Measurements from ENCODE around the gene GPR26.

GPR26 gene

DNA sequence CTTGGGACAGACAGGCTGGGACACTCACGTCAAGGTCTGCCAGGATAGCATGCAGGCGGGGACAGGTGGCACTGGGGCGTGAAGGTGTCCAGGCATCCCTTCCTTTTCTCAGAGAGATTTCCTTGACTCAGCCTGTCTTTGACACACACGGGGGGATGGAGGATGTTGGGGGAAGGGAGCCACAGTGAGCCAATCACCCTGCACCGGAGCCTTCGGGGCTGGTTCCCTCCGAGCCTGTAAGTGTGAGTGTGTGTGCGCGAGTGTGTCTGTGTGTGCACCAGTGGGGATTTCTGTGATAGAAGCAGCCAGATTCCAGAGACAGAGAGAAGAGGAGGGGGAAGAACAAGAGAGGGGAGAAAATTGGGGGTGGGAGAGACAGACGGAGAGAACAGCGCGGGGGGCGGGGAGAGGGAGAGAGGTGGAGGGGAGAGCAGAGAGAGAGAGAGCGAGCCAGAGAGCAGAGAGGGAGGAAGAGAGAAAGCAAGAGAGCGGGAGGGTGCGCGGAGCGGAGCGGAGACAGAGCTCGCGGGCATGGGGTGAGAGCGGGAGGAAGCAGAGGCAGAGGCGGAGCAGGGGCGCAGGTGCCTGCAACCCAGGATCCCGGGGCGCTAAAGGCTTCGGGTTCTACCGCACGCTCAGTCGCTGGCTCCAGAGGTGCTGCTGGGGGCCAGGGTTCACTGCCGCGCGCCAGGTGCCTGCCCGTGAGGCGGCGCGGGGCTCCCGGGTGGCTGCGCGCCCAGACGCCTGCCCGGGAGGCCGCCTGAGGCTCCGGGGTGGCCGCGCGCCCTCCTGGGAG, 466 bp upstream of the GPR26 start:
- TF ChIP-seq TAF1 (IDR thresholded peaks at IDR 0.05; ENCODE audit: low read depth, low read length): no peak
- no peak for TF ChIP-seq SPI1 (IDR thresholded peaks at IDR 0.05; ENCODE audit: low read depth, low read length)
- TF ChIP-seq POU2F2 (IDR thresholded peaks at IDR 0.05; ENCODE audit: low read depth, low read length): no peak
- no peak for TF ChIP-seq POLR2AphosphoS5 (IDR thresholded peaks at IDR 0.05; ENCODE audit: low read depth, low read length)
- no peak for TF ChIP-seq POLR2A (IDR thresholded peaks at IDR 0.05; ENCODE audit: low read depth, low read length)
- no peak for TF ChIP-seq PAX5 (IDR thresholded peaks at IDR 0.05; ENCODE audit: insufficient read depth, low read length, severe bottlenecking)
- DNase-seq (ENCODE audit: insufficient read length, low spot score) (no peak), FAIRE-seq (no peak)

DNA sequence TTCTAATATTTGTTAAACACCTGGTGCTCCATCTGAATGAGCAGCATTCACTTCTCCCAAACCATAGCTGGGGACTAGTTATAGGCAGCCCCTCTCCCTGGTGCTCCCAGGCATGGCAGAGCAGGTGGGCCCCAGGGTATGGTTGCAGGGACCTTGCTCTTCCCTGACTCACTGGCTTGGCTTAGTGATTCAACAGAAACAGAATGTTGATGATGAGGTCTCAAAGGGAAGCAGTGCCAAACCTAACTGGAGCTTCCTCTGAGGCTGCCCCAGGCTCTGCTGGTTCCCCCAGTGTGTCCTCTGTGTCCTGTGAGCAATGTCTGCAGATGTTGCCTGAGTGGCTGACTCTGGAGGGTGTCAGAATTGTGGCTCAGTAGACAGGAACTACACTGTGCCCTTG, 3.7 kb downstream of the GPR26 start:
- FAIRE-seq: no peak
- TF ChIP-seq SPI1 (IDR thresholded peaks at IDR 0.05; ENCODE audit: low read depth, low read length) (no peak), POLR2A (IDR thresholded peaks at IDR 0.05; ENCODE audit: low read depth, low read length) (no peak), POLR2AphosphoS5 (IDR thresholded peaks at IDR 0.05; ENCODE audit: low read depth, low read length) (no peak), TAF1 (IDR thresholded peaks at IDR 0.05; ENCODE audit: low read depth, low read length) (no peak), PAX5 (IDR thresholded peaks at IDR 0.05; ENCODE audit: insufficient read depth, low read length, severe bottlenecking) (no peak), POU2F2 (IDR thresholded peaks at IDR 0.05; ENCODE audit: low read depth, low read length) (no peak)

DNA sequence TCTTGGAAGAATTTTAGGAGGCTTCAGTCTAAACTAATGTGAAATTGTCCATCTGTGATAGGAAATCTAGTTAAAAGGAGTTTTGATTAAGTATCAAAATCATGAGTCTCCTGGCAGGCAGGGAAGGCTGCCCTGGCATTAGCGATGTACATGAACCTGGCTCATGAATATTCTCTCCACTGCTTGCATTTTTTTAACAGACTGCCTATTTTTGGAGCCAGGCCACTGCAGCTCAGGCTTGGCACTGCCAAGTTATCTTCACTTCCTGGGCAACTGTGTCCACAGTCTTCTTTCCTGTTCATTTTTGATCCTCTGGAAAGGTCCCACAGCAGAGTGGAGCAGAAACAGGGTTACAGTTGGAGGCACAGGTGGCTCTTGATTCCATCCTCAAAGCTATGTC, 7.0 kb downstream of the GPR26 start:
- no peak for TF ChIP-seq SPI1 (IDR thresholded peaks at IDR 0.05; ENCODE audit: low read depth, low read length)
- TF ChIP-seq PAX5 (IDR thresholded peaks at IDR 0.05; ENCODE audit: insufficient read depth, low read length, severe bottlenecking): no peak
- no peak for TF ChIP-seq TAF1 (IDR thresholded peaks at IDR 0.05; ENCODE audit: low read depth, low read length)
- TF ChIP-seq POU2F2 (IDR thresholded peaks at IDR 0.05; ENCODE audit: low read depth, low read length): no peak
- no peak for TF ChIP-seq POLR2AphosphoS5 (IDR thresholded peaks at IDR 0.05; ENCODE audit: low read depth, low read length)
- TF ChIP-seq POLR2A (IDR thresholded peaks at IDR 0.05; ENCODE audit: low read depth, low read length): no peak
- FAIRE-seq: no peak
- DNase-seq (ENCODE audit: insufficient read length, low spot score): no peak

More for the DNA sequence above, 3.7 kb downstream of the GPR26 start:
- no peak for DNase-seq (ENCODE audit: insufficient read length, low spot score)

DNA sequence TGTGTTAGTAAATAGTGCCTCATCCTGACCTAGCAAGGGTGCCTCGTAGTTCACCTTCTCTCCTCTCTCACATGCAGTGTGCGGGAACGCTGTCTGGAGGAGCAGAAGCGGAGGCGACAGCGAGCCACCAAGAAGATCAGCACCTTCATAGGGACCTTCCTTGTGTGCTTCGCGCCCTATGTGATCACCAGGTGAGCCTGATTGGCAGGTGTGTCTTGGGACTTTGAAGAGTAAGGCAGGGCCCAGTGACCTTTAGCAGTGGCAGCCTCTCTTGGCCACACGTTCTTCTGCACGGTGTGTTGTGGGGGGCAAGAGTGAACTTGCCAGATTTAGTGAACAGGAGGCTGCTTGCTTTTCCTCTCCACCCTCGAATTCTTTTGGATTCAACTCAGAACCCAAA, 8.6 kb downstream of the GPR26 start:
- no peak for DNase-seq (ENCODE audit: insufficient read length, low spot score)
- no peak for TF ChIP-seq POLR2A (IDR thresholded peaks at IDR 0.05; ENCODE audit: low read depth, low read length)
- TF ChIP-seq SPI1 (IDR thresholded peaks at IDR 0.05; ENCODE audit: low read depth, low read length): no peak
- TF ChIP-seq TAF1 (IDR thresholded peaks at IDR 0.05; ENCODE audit: low read depth, low read length): no peak
- no peak for TF ChIP-seq PAX5 (IDR thresholded peaks at IDR 0.05; ENCODE audit: insufficient read depth, low read length, severe bottlenecking)
- TF ChIP-seq POU2F2 (IDR thresholded peaks at IDR 0.05; ENCODE audit: low read depth, low read length): no peak
- TF ChIP-seq POLR2AphosphoS5 (IDR thresholded peaks at IDR 0.05; ENCODE audit: low read depth, low read length): no peak
- no peak for FAIRE-seq

DNA sequence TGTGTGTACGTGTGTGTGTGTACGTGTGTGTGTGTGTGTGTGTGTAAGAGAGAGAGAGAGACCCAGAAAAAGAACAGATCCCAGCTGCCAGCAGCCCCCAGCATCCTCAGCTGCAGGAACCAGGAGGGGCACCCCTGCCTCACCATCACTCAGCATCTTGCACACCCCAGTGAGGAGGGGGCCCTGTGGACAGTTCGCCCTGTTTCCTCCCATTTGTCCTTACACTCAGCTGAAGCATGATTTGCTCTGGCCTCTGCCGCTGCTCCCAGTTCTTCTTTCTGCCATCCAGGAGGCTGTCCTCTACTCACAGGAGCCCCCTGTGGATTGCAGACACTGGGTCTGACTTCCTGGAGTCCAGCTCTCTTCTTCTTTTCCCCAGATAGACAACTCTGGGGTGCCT, 9.7 kb downstream of the GPR26 start:
- DNase-seq (ENCODE audit: insufficient read length, low spot score) (no peak), FAIRE-seq (no peak)
- no peak for TF ChIP-seq PAX5 (IDR thresholded peaks at IDR 0.05; ENCODE audit: insufficient read depth, low read length, severe bottlenecking)
- TF ChIP-seq POLR2A (IDR thresholded peaks at IDR 0.05; ENCODE audit: low read depth, low read length): no peak
- no peak for TF ChIP-seq TAF1 (IDR thresholded peaks at IDR 0.05; ENCODE audit: low read depth, low read length)
- TF ChIP-seq SPI1 (IDR thresholded peaks at IDR 0.05; ENCODE audit: low read depth, low read length): no peak
- no peak for TF ChIP-seq POU2F2 (IDR thresholded peaks at IDR 0.05; ENCODE audit: low read depth, low read length)
- TF ChIP-seq POLR2AphosphoS5 (IDR thresholded peaks at IDR 0.05; ENCODE audit: low read depth, low read length): no peak

DNA sequence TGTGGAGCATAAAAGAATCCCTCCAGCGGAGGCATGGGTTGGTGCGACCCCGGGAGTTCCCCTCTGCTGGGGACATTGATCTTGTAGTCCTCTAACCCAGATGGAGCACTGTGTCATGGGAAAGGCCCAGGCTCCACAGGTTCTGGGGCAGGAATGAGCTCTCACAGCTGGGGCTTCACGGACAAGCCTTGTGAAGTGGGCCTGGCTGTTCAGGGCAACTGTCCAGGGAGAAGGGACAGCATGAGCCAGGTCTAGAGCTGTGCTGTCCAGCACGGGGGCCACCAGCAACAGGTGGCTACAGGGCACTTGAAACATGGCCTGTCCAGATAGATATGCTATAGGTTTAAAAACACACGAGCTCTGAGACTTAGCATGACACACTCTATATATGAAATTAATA, 11.4 kb downstream of the GPR26 start:
- no peak for FAIRE-seq
- no peak for TF ChIP-seq TAF1 (IDR thresholded peaks at IDR 0.05; ENCODE audit: low read depth, low read length)
- DNase-seq (ENCODE audit: insufficient read length, low spot score): no peak

DNA sequence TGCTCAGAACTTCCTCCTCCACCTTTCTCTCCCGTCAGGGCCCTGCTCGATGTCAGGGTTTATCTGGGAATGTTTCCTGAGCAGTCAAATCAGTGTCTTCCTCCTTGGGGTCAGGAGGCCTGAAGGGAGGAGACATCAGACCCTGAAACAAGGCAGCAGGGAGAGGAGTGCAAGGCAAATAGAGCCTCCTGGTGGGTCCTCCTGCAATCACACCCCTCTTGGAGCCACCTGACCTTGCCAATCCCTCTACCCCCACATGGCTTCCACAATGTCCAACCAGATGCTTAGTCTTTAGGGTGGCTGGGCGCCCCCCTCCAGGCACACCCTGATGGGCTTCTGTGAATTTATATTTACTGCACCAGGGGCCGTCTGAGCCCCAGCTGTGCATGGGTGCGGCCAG, 12.2 kb downstream of the GPR26 start:
- TF ChIP-seq TAF1 (IDR thresholded peaks at IDR 0.05; ENCODE audit: low read depth, low read length): no peak
- DNase-seq (ENCODE audit: insufficient read length, low spot score) (no peak), FAIRE-seq (no peak)

DNA sequence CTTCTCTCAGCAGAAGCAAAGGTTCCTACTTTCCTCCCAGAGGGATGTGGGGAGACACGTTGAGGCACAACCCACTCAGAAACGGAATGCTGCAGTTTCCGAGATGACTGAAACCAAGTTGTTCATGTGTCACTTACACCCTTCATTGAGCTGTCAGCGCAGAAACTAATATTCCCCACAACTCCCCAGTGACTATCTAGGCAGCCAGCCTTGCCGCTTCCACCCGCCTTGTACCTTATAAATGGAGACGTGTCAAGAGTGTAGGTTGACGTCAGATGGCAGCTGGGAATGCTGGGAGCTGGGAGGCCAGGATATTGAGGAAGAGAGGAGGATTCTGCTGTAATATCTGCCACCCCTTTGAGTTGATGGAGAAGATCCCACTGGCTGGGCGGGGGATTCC, 15.1 kb downstream of the GPR26 start:
- DNase-seq (ENCODE audit: insufficient read length, low spot score) (no peak), FAIRE-seq (no peak)
- TF ChIP-seq POLR2AphosphoS5 (IDR thresholded peaks at IDR 0.05; ENCODE audit: low read depth, low read length): no peak
- no peak for TF ChIP-seq POLR2A (IDR thresholded peaks at IDR 0.05; ENCODE audit: low read depth, low read length)
- no peak for TF ChIP-seq POU2F2 (IDR thresholded peaks at IDR 0.05; ENCODE audit: low read depth, low read length)
- TF ChIP-seq TAF1 (IDR thresholded peaks at IDR 0.05; ENCODE audit: low read depth, low read length): no peak
- no peak for TF ChIP-seq SPI1 (IDR thresholded peaks at IDR 0.05; ENCODE audit: low read depth, low read length)
- no peak for TF ChIP-seq PAX5 (IDR thresholded peaks at IDR 0.05; ENCODE audit: insufficient read depth, low read length, severe bottlenecking)

DNA sequence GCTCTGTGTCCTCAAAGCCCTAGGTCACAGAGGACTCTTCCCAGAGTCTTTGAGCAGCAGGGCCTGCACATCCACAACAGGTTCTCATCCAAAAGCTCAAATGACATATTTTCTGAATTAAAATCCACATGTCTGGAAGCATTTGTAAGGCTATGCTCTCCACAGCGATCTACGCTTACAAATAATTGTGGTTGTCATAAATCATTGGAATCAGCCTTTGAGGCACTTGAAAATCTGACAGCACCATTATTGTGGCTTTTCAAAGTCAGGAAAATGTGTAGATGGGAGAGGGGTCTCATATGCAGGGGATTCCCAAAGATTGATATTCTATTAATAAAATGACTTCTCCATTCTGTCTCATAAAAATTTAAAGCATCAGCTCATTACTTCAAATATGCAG, 16.3 kb downstream of the GPR26 start:
- no peak for FAIRE-seq
- no peak for DNase-seq (ENCODE audit: insufficient read length, low spot score)
- TF ChIP-seq TAF1 (IDR thresholded peaks at IDR 0.05; ENCODE audit: low read depth, low read length): no peak
- TF ChIP-seq POLR2A (IDR thresholded peaks at IDR 0.05; ENCODE audit: low read depth, low read length): no peak
- no peak for TF ChIP-seq SPI1 (IDR thresholded peaks at IDR 0.05; ENCODE audit: low read depth, low read length)
- TF ChIP-seq POLR2AphosphoS5 (IDR thresholded peaks at IDR 0.05; ENCODE audit: low read depth, low read length): no peak
- TF ChIP-seq POU2F2 (IDR thresholded peaks at IDR 0.05; ENCODE audit: low read depth, low read length): no peak
- no peak for TF ChIP-seq PAX5 (IDR thresholded peaks at IDR 0.05; ENCODE audit: insufficient read depth, low read length, severe bottlenecking)

DNA sequence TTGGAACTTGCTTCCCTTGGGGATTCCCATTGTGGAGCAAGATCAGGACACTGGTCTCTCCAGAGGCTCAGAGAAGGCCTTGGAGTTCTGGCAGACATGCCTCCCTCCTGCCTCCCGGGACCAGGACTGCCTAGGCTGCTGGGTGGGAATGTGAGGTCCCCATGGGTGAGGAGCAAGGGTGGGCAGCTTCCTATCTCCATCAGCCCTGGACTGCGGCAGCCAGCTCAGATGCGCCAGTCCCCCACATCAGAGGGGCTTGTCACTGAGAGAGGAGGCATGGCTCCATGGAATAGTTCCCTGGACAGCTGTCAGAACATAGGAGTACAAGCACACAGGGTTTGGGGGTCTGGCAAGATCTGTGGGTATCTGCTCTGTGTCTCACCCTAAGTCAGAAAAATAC, 17.3 kb downstream of the GPR26 start:
- FAIRE-seq: no peak
- TF ChIP-seq POLR2AphosphoS5 (IDR thresholded peaks at IDR 0.05; ENCODE audit: low read depth, low read length) (no peak), SPI1 (IDR thresholded peaks at IDR 0.05; ENCODE audit: low read depth, low read length) (no peak), TAF1 (IDR thresholded peaks at IDR 0.05; ENCODE audit: low read depth, low read length) (no peak), POU2F2 (IDR thresholded peaks at IDR 0.05; ENCODE audit: low read depth, low read length) (no peak), PAX5 (IDR thresholded peaks at IDR 0.05; ENCODE audit: insufficient read depth, low read length, severe bottlenecking) (no peak), POLR2A (IDR thresholded peaks at IDR 0.05; ENCODE audit: low read depth, low read length) (no peak)
- no peak for DNase-seq (ENCODE audit: insufficient read length, low spot score)

Measured in GM12891 (cell line).